Endothelial cell (in vitro differentiated cells): Measurements from ENCODE around the gene CAMK2N1. TPM values are rescaled to one million over a fixed set of nuclear protein-coding genes. Genes with fewer than 3 reads are reported as not detected.
A peak's percentile ranks its signal among the peaks of the same experiment; 100 is the strongest.
"Not testable (repeated sequence)": the region's sequence is repeated elsewhere in the genome, so short reads cannot be mapped to it uniquely, and the experiment has no call there.

Experiments used
- DNase-seq: peaks from one replicate; pipeline ENCODE4 v3.0.0; 2021; ENCODE audit warnings: low spot score
- H3K27ac Mint-ChIP-seq: one replicate; pipeline ENCODE4 v1.8.0; 2021; ENCODE audit warnings: mixed read lengths, inconsistent platforms; ENCODE audit not compliant: unreplicated experiment
- H3K27me3 Mint-ChIP-seq: one replicate; pipeline ENCODE4 v1.8.0; 2021; ENCODE audit warnings: mild to moderate bottlenecking, moderate library complexity, mixed read lengths, inconsistent platforms; ENCODE audit not compliant: unreplicated experiment
- H3K36me3 Mint-ChIP-seq: one replicate; pipeline ENCODE4 v1.8.0; 2021; ENCODE audit warnings: mild to moderate bottlenecking, low read depth, mixed read lengths, inconsistent platforms; ENCODE audit not compliant: unreplicated experiment
- H3K4me1 Mint-ChIP-seq: one replicate; pipeline ENCODE4 v1.8.0; 2021; ENCODE audit warnings: mild to moderate bottlenecking, mixed read lengths, inconsistent platforms; ENCODE audit not compliant: unreplicated experiment
- H3K4me3 Mint-ChIP-seq: one replicate; pipeline ENCODE4 v1.8.0; 2021; ENCODE audit warnings: mild to moderate bottlenecking, mixed read lengths, inconsistent platforms; ENCODE audit not compliant: unreplicated experiment
- H3K9me3 Mint-ChIP-seq: one replicate; pipeline ENCODE4 v1.8.0; 2021; ENCODE audit warnings: mixed read lengths, inconsistent platforms; ENCODE audit not compliant: unreplicated experiment
- total RNA-seq: library from RNA; stranded (reverse); fragmentation: NEBNext Ultra II Directional; extraction: Animal tissue kit (Norgen Biotek cat#: 25700); gene quantifications from one replicate; pipeline ENCODE4 v1.2.1, GENCODE V29; 2021; ENCODE audit not compliant: unreplicated experiment
- TF ChIP-seq, protein P1 (sequence below): fragments of 200-600 bp; sonication (generic); IDR thresholded peaks from one replicate; pipeline ENCODE4 v1.5.0; 2021; ENCODE audit warnings: antibody characterized with exemption; ENCODE audit not compliant: unreplicated experiment

CAMK2N1 gene
- total RNA-seq, 1 donor from 2014 or later = 0.28 TPM

DNA sequence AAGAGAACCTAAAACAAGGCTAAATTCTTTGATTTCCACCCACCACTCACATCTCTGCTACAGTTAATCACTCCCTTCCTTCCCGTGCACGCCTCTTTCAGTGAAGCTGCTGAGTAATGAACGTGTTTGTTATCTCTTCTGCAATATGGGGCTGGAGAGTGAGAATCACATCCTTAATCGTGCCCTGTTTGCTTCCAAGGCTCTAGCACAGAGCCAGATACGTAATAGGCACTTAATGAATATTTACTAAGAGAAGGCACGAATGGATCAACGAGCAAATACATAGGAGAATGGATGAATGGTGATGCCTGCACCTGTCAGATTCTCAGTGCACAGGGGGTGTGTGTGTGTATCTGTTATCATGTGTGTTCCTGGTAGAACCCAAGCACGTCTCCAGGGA lies 44.3 kb upstream of the CAMK2N1 start:
- Mint-ChIP-seq H3K4me1 (peaks cover 5% of the 10 kb centered on the region), H3K9me3 (no peaks in the 10 kb centered on the region), H3K27me3 (peaks cover 14% of the 10 kb centered on the region), H3K36me3 (no peaks in the 10 kb centered on the region), H3K27ac (no peak overlapping the region), H3K4me3 (no peak overlapping the region)
- TF ChIP-seq, protein P1, sequence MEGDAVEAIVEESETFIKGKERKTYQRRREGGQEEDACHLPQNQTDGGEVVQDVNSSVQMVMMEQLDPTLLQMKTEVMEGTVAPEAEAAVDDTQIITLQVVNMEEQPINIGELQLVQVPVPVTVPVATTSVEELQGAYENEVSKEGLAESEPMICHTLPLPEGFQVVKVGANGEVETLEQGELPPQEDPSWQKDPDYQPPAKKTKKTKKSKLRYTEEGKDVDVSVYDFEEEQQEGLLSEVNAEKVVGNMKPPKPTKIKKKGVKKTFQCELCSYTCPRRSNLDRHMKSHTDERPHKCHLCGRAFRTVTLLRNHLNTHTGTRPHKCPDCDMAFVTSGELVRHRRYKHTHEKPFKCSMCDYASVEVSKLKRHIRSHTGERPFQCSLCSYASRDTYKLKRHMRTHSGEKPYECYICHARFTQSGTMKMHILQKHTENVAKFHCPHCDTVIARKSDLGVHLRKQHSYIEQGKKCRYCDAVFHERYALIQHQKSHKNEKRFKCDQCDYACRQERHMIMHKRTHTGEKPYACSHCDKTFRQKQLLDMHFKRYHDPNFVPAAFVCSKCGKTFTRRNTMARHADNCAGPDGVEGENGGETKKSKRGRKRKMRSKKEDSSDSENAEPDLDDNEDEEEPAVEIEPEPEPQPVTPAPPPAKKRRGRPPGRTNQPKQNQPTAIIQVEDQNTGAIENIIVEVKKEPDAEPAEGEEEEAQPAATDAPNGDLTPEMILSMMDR = no peak
- no peak for DNase-seq

DNA sequence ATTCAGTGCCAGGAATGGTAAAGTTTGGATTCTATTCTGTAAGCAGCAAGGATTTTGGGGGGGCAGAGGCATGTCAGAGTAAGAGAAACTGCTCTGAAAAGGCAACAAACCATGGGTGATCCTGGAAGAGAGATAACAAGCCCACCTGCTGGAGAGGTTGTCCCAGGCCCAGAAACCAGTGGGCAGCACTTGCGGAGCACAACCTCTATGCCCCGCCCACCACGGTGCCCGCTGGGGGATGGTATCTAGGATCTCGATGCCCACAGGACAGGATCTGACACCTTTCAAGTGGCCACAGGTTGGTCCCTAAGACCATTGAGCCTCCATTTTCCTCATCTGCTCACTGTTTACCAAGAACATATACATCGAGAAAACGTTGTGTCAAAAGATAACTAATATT lies 42.2 kb upstream of the CAMK2N1 start:
- peaks cover 5% of the 10 kb centered on the region for H3K27me3 Mint-ChIP-seq
- H3K27ac Mint-ChIP-seq = no peak overlapping the region
- peaks cover under 1% of the 10 kb centered on the region for H3K4me1 Mint-ChIP-seq
- no peaks in the 10 kb centered on the region for H3K36me3 Mint-ChIP-seq
- TF ChIP-seq, protein P1 = no peak
- no peak overlapping the region for H3K4me3 Mint-ChIP-seq
- no peaks in the 10 kb centered on the region for H3K9me3 Mint-ChIP-seq
- no peak for DNase-seq

DNA sequence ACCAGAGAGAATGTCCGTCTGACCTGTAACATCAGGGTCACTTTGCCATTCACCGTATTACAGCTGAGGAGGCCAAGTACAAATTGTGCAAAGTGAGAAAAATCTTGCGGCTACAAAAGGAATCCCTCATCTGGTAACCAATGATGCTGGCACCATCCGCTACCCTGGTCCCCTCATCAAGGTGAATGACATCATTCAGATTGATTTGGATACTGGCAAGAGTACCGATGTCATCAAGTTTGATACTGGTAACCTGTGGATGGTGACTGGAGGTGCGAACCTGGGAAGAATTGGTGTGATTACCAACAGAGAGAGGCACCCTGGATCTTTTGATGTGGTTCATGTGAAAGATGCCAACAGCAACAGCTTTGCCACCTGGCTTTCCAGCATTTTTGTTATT lies 40.3 kb upstream of the CAMK2N1 start:
- TF ChIP-seq, protein P1 = no peak
- Mint-ChIP-seq H3K4me1 (no peaks in the 10 kb centered on the region), H3K27me3 (peaks cover 2% of the 10 kb centered on the region), H3K36me3 (no peaks in the 10 kb centered on the region), H3K27ac (no peak overlapping the region), H3K4me3 (no peak overlapping the region), H3K9me3 (no peaks in the 10 kb centered on the region)
- no peak for DNase-seq

DNA sequence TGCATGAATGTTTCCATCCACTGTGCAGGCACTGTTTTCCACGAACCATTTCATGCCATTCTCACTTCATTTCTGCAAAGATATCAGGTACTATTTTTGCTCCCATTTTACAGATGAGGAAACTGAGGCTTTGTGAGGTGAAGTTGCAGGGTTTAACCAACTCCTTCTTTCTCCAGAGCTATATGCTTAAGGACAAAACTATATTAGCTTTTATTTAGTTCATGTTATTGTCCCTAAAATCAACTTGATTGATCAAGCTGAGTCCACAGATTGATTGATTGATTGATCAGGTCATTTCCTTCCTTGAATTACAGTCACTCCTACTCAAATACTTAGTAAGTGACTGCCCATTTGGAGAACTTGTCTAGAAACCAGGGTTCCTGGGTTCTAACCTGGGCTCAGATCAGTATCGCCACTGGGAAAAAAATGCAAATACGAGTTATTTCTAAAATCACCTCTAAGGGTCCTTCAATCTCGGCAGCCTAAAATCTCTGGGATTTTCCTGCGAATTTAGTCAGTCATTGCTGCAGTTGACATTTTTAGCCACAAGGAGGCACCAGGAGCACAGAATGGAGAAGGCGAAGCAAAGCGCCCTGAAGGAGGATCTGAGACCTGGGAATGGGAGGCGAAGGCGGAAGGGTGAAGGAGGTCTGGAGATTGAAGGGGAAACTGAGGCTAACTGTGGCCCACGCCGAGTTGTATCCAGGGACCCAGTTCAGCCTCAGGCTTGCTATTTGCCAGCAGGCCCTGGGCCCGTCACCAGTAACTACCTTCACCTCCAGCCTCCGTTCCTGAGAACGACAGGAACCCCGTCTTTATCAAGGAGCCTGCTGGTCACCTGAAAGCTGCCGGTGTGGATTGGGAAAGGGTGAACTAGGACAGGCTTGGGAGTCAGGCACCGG lies 36.2 kb upstream of the CAMK2N1 start:
- no peaks in the 10 kb centered on the region for H3K4me1 Mint-ChIP-seq
- no peak overlapping the region for H3K27ac Mint-ChIP-seq
- TF ChIP-seq, protein P1 = peak; percentile 94
- H3K9me3 Mint-ChIP-seq = no peaks in the 10 kb centered on the region
- no peak overlapping the region for H3K4me3 Mint-ChIP-seq
- H3K27me3 Mint-ChIP-seq = peaks cover 2% of the 10 kb centered on the region
- no peaks in the 10 kb centered on the region for H3K36me3 Mint-ChIP-seq
- DNase-seq = peak; percentile 89

DNA sequence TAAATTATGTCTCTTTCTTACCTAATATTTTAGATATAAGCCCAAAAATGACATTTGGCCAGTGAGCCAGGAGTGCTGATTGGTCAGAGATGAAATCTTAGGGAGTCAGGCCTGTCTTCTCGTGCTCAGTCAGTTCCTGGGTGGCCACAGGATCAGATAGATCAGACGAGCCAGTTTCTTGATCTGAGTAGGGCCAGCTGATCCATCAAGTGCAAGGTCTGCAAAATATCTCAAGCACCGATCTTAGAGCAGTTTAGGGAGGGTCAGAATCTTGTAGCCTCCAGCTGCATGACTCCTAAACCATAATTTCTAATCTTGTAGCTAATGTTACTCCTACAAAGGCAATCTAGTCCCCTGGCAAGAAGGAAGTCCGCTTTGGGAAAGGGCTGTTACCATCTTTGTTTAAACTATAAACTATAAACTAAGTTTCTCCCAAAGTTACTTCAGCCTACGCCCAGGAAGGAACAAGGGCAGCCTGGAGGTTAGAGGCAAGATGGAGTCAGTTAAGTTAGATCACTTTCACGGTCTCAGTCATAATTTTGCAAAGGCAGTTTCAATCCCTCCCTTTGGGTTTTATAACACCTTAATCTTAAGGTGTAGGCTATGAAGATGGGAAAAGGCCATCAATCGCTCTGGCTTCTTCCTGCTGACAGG lies 33.7 kb upstream of the CAMK2N1 start:
- H3K27me3 Mint-ChIP-seq, H3K4me1 Mint-ChIP-seq, H3K4me3 Mint-ChIP-seq, H3K9me3 Mint-ChIP-seq, DNase-seq, H3K27ac Mint-ChIP-seq, H3K36me3 Mint-ChIP-seq: not testable (repeated sequence)
